ENCODE data around the gene MDN1. TPM values are rescaled to one million over a fixed set of nuclear protein-coding genes. Genes with fewer than 3 reads are reported as not detected.

MDN1 gene
- total RNA-seq = 29.6 TPM
- long read RNA-seq, partial matches to known transcripts = 10 of 16 reads
- long read RNA-seq, other reads (novel, unspliced or antisense) = 6 of 16 reads

GRCh38 chr6:89819336-89820130, at the start of gene MDN1:
MDN1 (minus strand) TSS chr6:89819794; CDS start chr6:89819607, 187 bp downstream.
- no peak for TF ChIP-seq CTCF (IDR thresholded peaks at IDR 0.05)
- Histone ChIP-seq H3K27ac (peak within 1 kb of the TSS; percentile 94), H3K4me1 (peaks cover 22% of the 10 kb centered on the region), H3K36me3 (no peaks in the 10 kb centered on the region), H3K4me3 (peak within 1 kb of the TSS; percentile 92), H3K27me3 (ENCODE audit: low read depth) (no peaks in the 10 kb centered on the region), H3K9me3 (no peaks in the 10 kb centered on the region)
- DNase-seq (peak; percentile 94), ATAC-seq (peak; percentile 99 to 100)
- intact Hi-C loops (cut with DNase I) = no loop called here

- DNase-seq (no peak), ATAC-seq (no peak)
- H3K27me3 ChIP-seq (ENCODE audit: low read depth) = no peaks in the 10 kb centered on the region
- no peaks in the 10 kb centered on the region for H3K4me1 ChIP-seq
- no peak for TF ChIP-seq CTCF (IDR thresholded peaks at IDR 0.05)
- intact Hi-C loops (cut with DNase I) = no loop called here
- H3K27ac ChIP-seq = no peak overlapping the region
- peaks cover 65% of the 10 kb centered on the region for H3K36me3 ChIP-seq
- no peaks in the 10 kb centered on the region for H3K9me3 ChIP-seq
- no peak overlapping the region for H3K4me3 ChIP-seq
Observed at GRCh38 chr6:89866024-89866678, 46.6 kb upstream of the MDN1 start.

- Histone ChIP-seq H3K27ac (no peak overlapping the region), H3K27me3 (ENCODE audit: low read depth) (no peaks in the 10 kb centered on the region), H3K36me3 (peaks cover 91% of the 10 kb centered on the region), H3K4me1 (no peaks in the 10 kb centered on the region), H3K9me3 (no peaks in the 10 kb centered on the region), H3K4me3 (no peak overlapping the region)
- ATAC-seq (no peak), DNase-seq (no peak)
- intact Hi-C loops (cut with DNase I) = no loop called here
- TF ChIP-seq CTCF (IDR thresholded peaks at IDR 0.05) = no peak
Observed at GRCh38 chr6:89862698-89863097, 43.1 kb upstream of the MDN1 start.

- Histone ChIP-seq H3K27ac (no peak overlapping the region), H3K36me3 (peaks cover 94% of the 10 kb centered on the region), H3K4me1 (no peaks in the 10 kb centered on the region), H3K27me3 (ENCODE audit: low read depth) (no peaks in the 10 kb centered on the region), H3K9me3 (no peaks in the 10 kb centered on the region), H3K4me3 (no peak overlapping the region)
- DNase-seq (no peak), ATAC-seq (no peak)
- TF ChIP-seq CTCF (IDR thresholded peaks at IDR 0.05) = no peak
- intact Hi-C loops (cut with DNase I) = no loop called here
Observed at GRCh38 chr6:89862273-89862672, 42.7 kb upstream of the MDN1 start.

GRCh38 chr6:89859744-89860143, 40.1 kb upstream of the MDN1 start:
- H3K27me3 ChIP-seq (ENCODE audit: low read depth) = no peaks in the 10 kb centered on the region
- H3K9me3 ChIP-seq = no peaks in the 10 kb centered on the region
- H3K36me3 ChIP-seq = peaks cover 96% of the 10 kb centered on the region
- H3K27ac ChIP-seq = no peak overlapping the region
- H3K4me1 ChIP-seq = no peaks in the 10 kb centered on the region
- DNase-seq (no peak), ATAC-seq (no peak)
- intact Hi-C loops (cut with DNase I) = no loop called here
- no peak overlapping the region for H3K4me3 ChIP-seq
- TF ChIP-seq CTCF (IDR thresholded peaks at IDR 0.05) = no peak

Data from lower lobe of right lung (tissue), 2 donors.